Measurements from ENCODE around the gene CCDC184. TPM values are rescaled to one million over a fixed set of nuclear protein-coding genes. Genes with fewer than 3 reads are reported as not detected.

The CCDC184 gene
- total RNA-seq, 3 donors from 2014 or later (not counting 1 experiment from before 2014, with no cell fraction given), result 3.0 to 6.2 (median 4.2) TPM

- peaks cover 12% of the 10 kb centered on the region for H3K4me1 ChIP-seq (ENCODE audit: control insufficient read depth, insufficient read depth, low read length)
- H3K9me3 ChIP-seq (ENCODE audit: control insufficient read depth, insufficient read depth, low read length), result no peaks in the 10 kb centered on the region
- Mint-ChIP-seq H3K9me3 (no peaks in the 10 kb centered on the region), H3K4me1 (peaks cover 8 to 13% of the 10 kb centered on the region in 2 donors), H3K27me3 (ENCODE audit: low read depth in 2 of 2) (peaks cover 37 to 47% of the 10 kb centered on the region in 2 donors), H3K36me3 (no peaks in the 10 kb centered on the region), H3K4me3 (no peak overlapping the region), H3K27ac (no peak overlapping the region)
- H3K36me3 ChIP-seq (ENCODE audit: control insufficient read depth, insufficient read depth, low read length), result no peaks in the 10 kb centered on the region
- ATAC-seq (no peak), DNase-seq (no peak)
- TF ChIP-seq, protein P1, sequence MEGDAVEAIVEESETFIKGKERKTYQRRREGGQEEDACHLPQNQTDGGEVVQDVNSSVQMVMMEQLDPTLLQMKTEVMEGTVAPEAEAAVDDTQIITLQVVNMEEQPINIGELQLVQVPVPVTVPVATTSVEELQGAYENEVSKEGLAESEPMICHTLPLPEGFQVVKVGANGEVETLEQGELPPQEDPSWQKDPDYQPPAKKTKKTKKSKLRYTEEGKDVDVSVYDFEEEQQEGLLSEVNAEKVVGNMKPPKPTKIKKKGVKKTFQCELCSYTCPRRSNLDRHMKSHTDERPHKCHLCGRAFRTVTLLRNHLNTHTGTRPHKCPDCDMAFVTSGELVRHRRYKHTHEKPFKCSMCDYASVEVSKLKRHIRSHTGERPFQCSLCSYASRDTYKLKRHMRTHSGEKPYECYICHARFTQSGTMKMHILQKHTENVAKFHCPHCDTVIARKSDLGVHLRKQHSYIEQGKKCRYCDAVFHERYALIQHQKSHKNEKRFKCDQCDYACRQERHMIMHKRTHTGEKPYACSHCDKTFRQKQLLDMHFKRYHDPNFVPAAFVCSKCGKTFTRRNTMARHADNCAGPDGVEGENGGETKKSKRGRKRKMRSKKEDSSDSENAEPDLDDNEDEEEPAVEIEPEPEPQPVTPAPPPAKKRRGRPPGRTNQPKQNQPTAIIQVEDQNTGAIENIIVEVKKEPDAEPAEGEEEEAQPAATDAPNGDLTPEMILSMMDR (IDR thresholded peaks at IDR 0.05), result no peak
- H3K4me3 ChIP-seq (ENCODE audit: low read length), result no peak overlapping the region
- intact Hi-C loops (cut with micrococcal nuclease), result loop anchor here (10.0 kb wide), 1 partner anchor 267 kb away; no protein-coding TSS in a partner anchor
- 84% methylated on average over 10 of the region's 10 CpGs for WGBS (ENCODE audit: insufficient coverage)
- no peak overlapping the region for H3K27ac ChIP-seq (ENCODE audit: low read length)
- peaks cover 20% of the 10 kb centered on the region for H3K27me3 ChIP-seq (ENCODE audit: control insufficient read depth, insufficient read depth, low read length)
Measured at GRCh38 chr12:48187916-48188695, 4.7 kb downstream of the CCDC184 start.

GRCh38 chr12:48189331-48190125, 6.1 kb downstream of the CCDC184 start:
- Histone ChIP-seq H3K9me3 (ENCODE audit: control insufficient read depth, insufficient read depth, low read length) (no peaks in the 10 kb centered on the region), H3K4me1 (ENCODE audit: control insufficient read depth, insufficient read depth, low read length) (peaks cover 2% of the 10 kb centered on the region), H3K4me3 (ENCODE audit: low read length) (no peak overlapping the region), H3K27ac (ENCODE audit: low read length) (no peak overlapping the region), H3K36me3 (ENCODE audit: control insufficient read depth, insufficient read depth, low read length) (no peaks in the 10 kb centered on the region), H3K27me3 (ENCODE audit: control insufficient read depth, insufficient read depth, low read length) (peaks cover 16% of the 10 kb centered on the region)
- intact Hi-C loops (cut with micrococcal nuclease), result loop anchor here (10.0 kb wide), 1 partner anchor 265 kb away; no protein-coding TSS in a partner anchor
- DNase-seq (peak; percentile 52 to 85), ATAC-seq (peak; percentile 79 to 95 (median 90))
- H3K4me3 Mint-ChIP-seq, result no peak overlapping the region
- H3K36me3 Mint-ChIP-seq, result no peaks in the 10 kb centered on the region
- H3K4me1 Mint-ChIP-seq, result peaks cover 2 to 4% of the 10 kb centered on the region in 2 donors
- WGBS (ENCODE audit: insufficient coverage), result 51% methylated on average over 6 of the region's 6 CpGs
- peaks cover 45 to 56% of the 10 kb centered on the region in 2 donors for H3K27me3 Mint-ChIP-seq (ENCODE audit: low read depth in 2 of 2)
- H3K27ac Mint-ChIP-seq, result no peak overlapping the region
- H3K9me3 Mint-ChIP-seq, result no peaks in the 10 kb centered on the region
- TF ChIP-seq, protein P1 (IDR thresholded peaks at IDR 0.05), result peak; percentile 84

DNA sequence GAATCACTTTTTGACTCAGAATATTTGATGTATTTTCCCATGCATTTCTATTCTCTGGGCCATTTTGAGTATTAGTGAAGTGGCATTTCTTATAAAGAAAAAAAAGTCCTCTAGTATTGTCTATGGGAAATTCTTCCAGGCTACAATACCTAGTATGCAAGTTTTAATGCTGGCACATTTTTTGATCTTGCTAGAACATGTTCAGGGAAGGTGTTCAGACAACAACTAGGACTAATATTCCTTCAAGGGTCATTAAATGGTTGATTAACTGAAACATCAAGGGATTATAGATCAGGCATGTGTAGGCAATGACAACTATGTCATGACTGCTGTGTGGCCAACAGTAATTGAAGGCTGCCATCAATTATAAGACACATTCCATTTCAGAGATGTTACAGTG, 7.7 kb downstream of the CCDC184 start:
- no peak overlapping the region for H3K4me3 ChIP-seq (ENCODE audit: low read length)
- Mint-ChIP-seq H3K36me3 (no peaks in the 10 kb centered on the region), H3K4me3 (no peak overlapping the region), H3K27ac (no peak overlapping the region), H3K9me3 (no peaks in the 10 kb centered on the region), H3K4me1 (no peaks in the 10 kb centered on the region), H3K27me3 (ENCODE audit: low read depth in 2 of 2) (peaks cover 38 to 48% of the 10 kb centered on the region in 2 donors)
- no peak for DNase-seq
- H3K4me1 ChIP-seq (ENCODE audit: control insufficient read depth, insufficient read depth, low read length), result no peaks in the 10 kb centered on the region
- ATAC-seq, result no peak
- H3K27me3 ChIP-seq (ENCODE audit: control insufficient read depth, insufficient read depth, low read length), result peaks cover 6% of the 10 kb centered on the region
- H3K9me3 ChIP-seq (ENCODE audit: control insufficient read depth, insufficient read depth, low read length), result no peaks in the 10 kb centered on the region
- TF ChIP-seq, protein P1 (IDR thresholded peaks at IDR 0.05), result no peak
- H3K36me3 ChIP-seq (ENCODE audit: control insufficient read depth, insufficient read depth, low read length), result no peaks in the 10 kb centered on the region
- intact Hi-C loops (cut with micrococcal nuclease), result no loop called here
- no peak overlapping the region for H3K27ac ChIP-seq (ENCODE audit: low read length)

All from natural killer cell (primary cell).